Esophagus muscularis mucosa (tissue), 3 donors: ENCODE measurements around the gene KAZN.

ENCODE experiments used
- CTCF ChIP-seq, 3 experiments: fragments of 200-600 bp in 2 of 3; fragments of 450-650 bp in 1 of 3; sonication (generic) in 2 of 3; IDR thresholded peaks; one replicate each; pipeline ENCODE4 v1.5.1; 2017 to 2019; ENCODE audit warnings: antibody characterized with exemption in 3 of 3, mild to moderate bottlenecking in 2 of 3, moderate library complexity in 1 of 3
- POLR2A ChIP-seq: fragments of 450-650 bp; IDR thresholded peaks from one replicate; pipeline ENCODE4 v1.6.1; 2017; ENCODE audit warnings: antibody characterized with exemption, moderate library complexity, mild to moderate bottlenecking, low read depth
- POLR2AphosphoS5 ChIP-seq, 2 donors: sonication (generic); formaldehyde crosslinking; IDR thresholded peaks; one replicate each; pipeline ENCODE4 v1.6.1; 2017; ENCODE audit warnings: antibody characterized with exemption in 2 of 2

DNA sequence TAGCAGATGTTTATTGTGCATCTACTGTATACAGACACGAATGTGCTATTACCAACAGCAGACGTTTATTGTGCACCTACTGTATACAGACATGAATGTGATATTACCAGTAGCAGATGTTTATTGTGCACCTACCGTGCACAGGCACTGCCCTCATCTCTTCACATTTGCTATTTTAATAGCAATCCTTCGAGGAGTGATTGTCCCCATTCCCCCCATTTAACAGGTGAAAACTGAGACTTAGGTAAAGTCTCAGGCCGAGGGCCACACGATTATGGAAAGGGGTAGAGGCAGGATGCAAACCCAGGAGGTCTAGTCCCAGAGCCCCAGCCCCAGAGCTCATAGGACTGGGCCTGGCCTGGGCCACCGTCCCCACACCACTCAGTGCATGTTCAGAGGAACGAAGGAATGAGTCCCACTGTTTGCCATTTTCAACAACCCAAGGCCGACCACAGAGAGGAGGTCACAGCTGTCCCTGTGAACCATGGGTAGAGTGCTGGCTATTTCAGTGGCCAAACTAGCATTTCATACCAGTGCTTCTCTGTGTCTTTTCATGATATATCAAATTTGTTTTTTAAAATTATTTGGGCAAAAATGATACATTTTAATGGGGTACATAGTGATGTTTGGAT lies 440.6 kb downstream of the KAZN start:
- TF ChIP-seq CTCF (IDR thresholded peaks at IDR 0.05) (no peak), POLR2A (no peak), POLR2AphosphoS5 (IDR thresholded peaks at IDR 0.05) (no peak)
